Liver (tissue), 9 donors: ENCODE measurements around the gene DPH2. TPM values are rescaled to one million over a fixed set of nuclear protein-coding genes. Genes with fewer than 3 reads are reported as not detected.

Experiments
- DNase-seq: peaks from one replicate; pipeline ENCODE4 v3.0.0-alpha.2; 2017; ENCODE audit warnings: low spot score
- H3K27ac ChIP-seq, 2 donors: one replicate each; pipeline ENCODE4 v1.7.0; 2013; ENCODE audit warnings: inconsistent platforms in 2 of 2, low read length in 2 of 2, control low read depth in 1 of 2, low read depth in 1 of 2, mild to moderate bottlenecking in 1 of 2
- H3K27me3 ChIP-seq, 4 donors: one replicate each; pipeline versions ENCODE4 v1.6.1 to v1.7.0; 2013; ENCODE audit warnings: low read length in 3 of 4, inconsistent platforms in 1 of 4, mild to moderate bottlenecking in 1 of 4, moderate library complexity in 1 of 4; ENCODE audit not compliant: control insufficient read depth in 4 of 4, insufficient read depth in 4 of 4
- H3K36me3 ChIP-seq, 4 donors: one replicate each; pipeline versions ENCODE4 v1.6.1 to v1.7.0; 2013; ENCODE audit warnings: low read length in 3 of 4, mild to moderate bottlenecking in 3 of 4, low read depth in 1 of 4, moderate library complexity in 1 of 4; ENCODE audit not compliant: control insufficient read depth in 4 of 4, insufficient read depth in 3 of 4
- H3K4me1 ChIP-seq, 4 donors: one replicate each; pipeline versions ENCODE4 v1.6.1 to v1.7.0; 2013; ENCODE audit warnings: low read length in 3 of 4, mild to moderate bottlenecking in 3 of 4, moderate library complexity in 1 of 4; ENCODE audit not compliant: control insufficient read depth in 4 of 4, insufficient read depth in 4 of 4
- H3K4me3 ChIP-seq, 3 donors: one replicate each; pipeline versions ENCODE4 v1.6.1 to v1.7.0; 2013; ENCODE audit warnings: low read length in 3 of 3, control low read depth in 1 of 3, low read depth in 1 of 3, mild to moderate bottlenecking in 1 of 3
- H3K9ac ChIP-seq, 2 donors: one replicate each; pipeline ENCODE4 v1.7.0; 2013; ENCODE audit warnings: low read length in 2 of 2, mild to moderate bottlenecking in 2 of 2, moderate library complexity in 2 of 2, control low read depth in 1 of 2, low read depth in 1 of 2
- H3K9me3 ChIP-seq, 4 donors: one replicate each; pipeline versions ENCODE4 v1.6.1 to v1.7.0; 2013; ENCODE audit warnings: low read length in 3 of 4; ENCODE audit not compliant: control insufficient read depth in 4 of 4
- ATF3 ChIP-seq: IDR thresholded peaks from 2 replicates; pipeline ENCODE4 v1.6.1; 2016; ENCODE audit warnings: antibody characterized with exemption
- FOXA1 ChIP-seq: IDR thresholded peaks from 2 replicates; pipeline ENCODE4 v1.6.1; 2016; ENCODE audit warnings: antibody characterized with exemption
- FOXA2 ChIP-seq: IDR thresholded peaks from 2 replicates; pipeline ENCODE4 v1.6.1; 2016; ENCODE audit warnings: antibody characterized with exemption
- GABPA ChIP-seq, 2 donors: IDR thresholded peaks in 1 of 2; conservative IDR thresholded peaks in 1 of 2; 2 replicates each; pipeline ENCODE4 v1.6.1; 2016; ENCODE audit warnings: antibody characterized with exemption in 2 of 2, mild to moderate bottlenecking in 1 of 2, moderate library complexity in 1 of 2
- HNF4A ChIP-seq, 2 donors: conservative IDR thresholded peaks; 2 replicates each; pipeline ENCODE4 v1.6.1; 2016; ENCODE audit warnings: antibody characterized with exemption in 2 of 2, mild to moderate bottlenecking in 2 of 2
- HNF4G ChIP-seq: IDR thresholded peaks from 2 replicates; pipeline ENCODE4 v1.6.1; 2016; ENCODE audit warnings: antibody characterized with exemption
- JUND ChIP-seq, 2 donors: IDR thresholded peaks; 2 replicates each; pipeline ENCODE4 v1.6.1; 2016; ENCODE audit warnings: antibody characterized with exemption in 2 of 2
- MAX ChIP-seq: IDR thresholded peaks from 2 replicates; pipeline ENCODE4 v1.6.1; 2016; ENCODE audit warnings: antibody characterized with exemption
- NR2F2 ChIP-seq: IDR thresholded peaks from 2 replicates; pipeline ENCODE4 v1.6.1; 2016; ENCODE audit warnings: antibody characterized with exemption
- REST ChIP-seq: IDR thresholded peaks from 2 replicates; pipeline ENCODE4 v1.6.1; 2016; ENCODE audit warnings: antibody characterized with exemption, mild to moderate bottlenecking
- RXRA ChIP-seq, 2 donors: IDR thresholded peaks; 2 replicates each; pipeline ENCODE4 v1.6.1; 2017 to 2018; ENCODE audit warnings: antibody characterized with exemption in 2 of 2, mild to moderate bottlenecking in 1 of 2
- TAF1 ChIP-seq: conservative IDR thresholded peaks from 2 replicates; pipeline ENCODE4 v1.6.1; 2016; ENCODE audit warnings: antibody characterized with exemption, mild to moderate bottlenecking
- YY1 ChIP-seq: IDR thresholded peaks from 2 replicates; pipeline ENCODE4 v1.6.1; 2016; ENCODE audit warnings: antibody characterized with exemption, mild to moderate bottlenecking
- ZBTB33 ChIP-seq: IDR thresholded peaks from 2 replicates; pipeline ENCODE4 v1.6.1; 2016; ENCODE audit warnings: antibody characterized with exemption
- WGBS: extraction: QIAGEN DNeasy Blood & Tissue Kit; methylation state at CpG from one replicate; pipeline ENCODE4 v1.1.7; 2013; 5-methylcytosine and 5-hydroxymethylcytosine counted together
- polyA plus RNA-seq, 2 donors: library from polyadenylated mRNA; stranded (reverse) in 1 of 2; unstranded in 1 of 2; fragments of 200-250 nt in 1 of 2; fragments of >200 nt in 1 of 2; fragmentation: Nextera tagmentation in 1 of 2; extraction: Ambion mirVana in 1 of 2; gene quantifications; one replicate each; pipeline versions ENCODE4 v1.2.1 to v1.2.3, GENCODE V29; 2013 to 2015
- total RNA-seq, 2 donors: library from RNA; depleted of rRNA; stranded (reverse); fragments of >200 nt; gene quantifications; one replicate each; pipeline ENCODE4 v1.2.3, GENCODE V29; 2014
- donor health status: healthy.
- donor health status: healthy.
- donor health status: healthy.
- donor health status: healthy.
- donor health status: healthy.

The DPH2 gene
- total and polyA plus RNA-seq, 4 donors: 9.3 to 20.9 (median 15.4) TPM

- no peak overlapping the region for H3K27ac ChIP-seq
- TF ChIP-seq NR2F2 (no peak), FOXA2 (no peak), MAX (no peak), ZBTB33 (no peak), YY1 (no peak), HNF4G (no peak), RXRA (IDR thresholded peaks at IDR 0.05) (no peak), JUND (IDR thresholded peaks at IDR 0.05) (no peak), REST (no peak), TAF1 (no peak), FOXA1 (no peak)
- no peak overlapping the region for H3K4me3 ChIP-seq
- H3K4me1 ChIP-seq: no peaks in the 10 kb centered on the region
- WGBS: 95% methylated on average over 8 of the region's 8 CpGs
- H3K9ac ChIP-seq: no peak overlapping the region
- no peak for DNase-seq
- H3K36me3 ChIP-seq: peaks cover 6 to 80% (median 23%) of the 10 kb centered on the region in 4 donors
- no peaks in the 10 kb centered on the region for H3K9me3 ChIP-seq
- no peaks in the 10 kb centered on the region for H3K27me3 ChIP-seq
These were observed 9.0 kb upstream of the DPH2 start for GRCh38 chr1:43960798-43961197.

GRCh38 chr1:43961692-43962091, 8.1 kb upstream of the DPH2 start:
- no peak for TF ChIP-seq MAX
- TF ChIP-seq ZBTB33: no peak
- no peak for TF ChIP-seq HNF4G
- no peak for TF ChIP-seq TAF1
- no peak for TF ChIP-seq ATF3
- no peak for TF ChIP-seq HNF4A (conservative IDR thresholded peaks at IDR 0.05)
- TF ChIP-seq GABPA (IDR thresholded peaks at IDR 0.05 in 1 of 2, conservative IDR thresholded peaks at IDR 0.05 in 1 of 2): no peak
- no peak for TF ChIP-seq JUND (IDR thresholded peaks at IDR 0.05)
- no peaks in the 10 kb centered on the region for H3K27me3 ChIP-seq
- H3K4me1 ChIP-seq: no peaks in the 10 kb centered on the region
- no peak overlapping the region for H3K4me3 ChIP-seq
- H3K27ac ChIP-seq: no peak overlapping the region
- peaks cover 6 to 79% (median 23%) of the 10 kb centered on the region in 4 donors for H3K36me3 ChIP-seq
- H3K9me3 ChIP-seq: no peaks in the 10 kb centered on the region
- DNase-seq: no peak
- H3K9ac ChIP-seq: no peak overlapping the region
- WGBS: 94% methylated on average over 3 of the region's 3 CpGs
